Activated naive CD4-positive, alpha-beta T cell treated with Interleukin-2 at 50 U/mL for 16 hours (primary cell): ENCODE results near the gene PIK3R5.

Experiments used
- DNase-seq: peaks from one replicate; pipeline ENCODE4 v3.0.0-alpha.2; 2020

The PIK3R5 gene

GRCh38 chr17:8851600-8851999 lies 113.9 kb downstream of the PIK3R5 start:
- no peak for DNase-seq

DNA sequence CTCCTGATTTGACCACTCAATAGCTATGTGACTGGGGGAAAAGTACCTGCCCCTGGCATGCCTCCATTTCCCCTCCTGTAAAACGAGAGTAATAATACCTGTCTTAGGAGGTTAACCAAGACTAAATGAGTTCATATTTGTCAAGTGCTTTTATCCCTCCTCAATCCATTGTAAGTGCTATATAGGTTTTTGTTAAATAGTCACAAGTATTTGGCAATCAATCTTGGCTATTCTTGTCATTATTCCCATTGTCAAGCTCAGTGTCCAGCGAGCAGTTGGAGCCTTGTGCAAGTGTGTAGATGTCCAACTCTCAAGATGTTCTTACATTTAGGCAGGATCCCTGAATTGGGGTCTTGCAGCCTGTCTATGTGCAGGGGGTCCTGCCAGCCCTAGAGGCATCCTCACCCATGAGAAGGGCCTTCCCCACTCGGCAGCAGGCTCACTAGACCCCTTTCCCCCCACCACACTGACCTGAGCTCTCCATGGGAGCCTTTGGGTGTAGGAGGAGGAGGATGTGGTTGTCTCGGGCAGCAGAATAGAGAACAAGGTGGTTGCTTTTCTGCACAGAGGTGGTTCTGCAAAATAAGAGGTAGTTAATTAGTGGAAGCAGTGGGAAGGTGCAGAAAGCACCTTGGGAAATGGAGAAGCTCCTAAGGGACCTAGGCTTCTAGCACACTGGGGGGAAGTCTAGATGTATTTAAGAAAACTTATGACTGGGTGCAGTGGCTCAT lies 116.0 kb downstream of the PIK3R5 start:
- no peak for DNase-seq

GRCh38 chr17:8847891-8848290 lies 117.6 kb downstream of the PIK3R5 start:
- no peak for DNase-seq

DNA sequence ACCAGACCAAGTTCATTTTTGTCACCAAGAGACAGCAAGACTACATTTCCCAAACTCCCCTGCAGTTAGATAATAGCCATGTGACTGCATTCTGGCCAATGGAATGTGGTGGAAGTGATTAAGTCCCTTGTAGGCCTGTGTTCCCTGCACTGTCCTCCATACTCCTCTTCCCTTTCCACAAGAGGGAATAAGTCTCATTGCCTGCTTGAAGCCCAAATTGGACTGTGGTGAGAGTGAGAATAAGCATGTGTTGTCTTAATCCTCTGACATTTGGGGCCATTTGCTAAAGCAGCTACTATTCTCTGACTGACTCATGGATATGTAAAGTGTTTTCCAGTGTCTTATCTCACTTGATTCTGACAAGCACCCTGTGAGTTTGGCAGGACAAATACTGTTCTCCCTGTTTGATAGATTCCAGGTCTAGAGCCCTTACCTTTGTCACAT lies 118.7 kb downstream of the PIK3R5 start:
- DNase-seq = no peak

DNA sequence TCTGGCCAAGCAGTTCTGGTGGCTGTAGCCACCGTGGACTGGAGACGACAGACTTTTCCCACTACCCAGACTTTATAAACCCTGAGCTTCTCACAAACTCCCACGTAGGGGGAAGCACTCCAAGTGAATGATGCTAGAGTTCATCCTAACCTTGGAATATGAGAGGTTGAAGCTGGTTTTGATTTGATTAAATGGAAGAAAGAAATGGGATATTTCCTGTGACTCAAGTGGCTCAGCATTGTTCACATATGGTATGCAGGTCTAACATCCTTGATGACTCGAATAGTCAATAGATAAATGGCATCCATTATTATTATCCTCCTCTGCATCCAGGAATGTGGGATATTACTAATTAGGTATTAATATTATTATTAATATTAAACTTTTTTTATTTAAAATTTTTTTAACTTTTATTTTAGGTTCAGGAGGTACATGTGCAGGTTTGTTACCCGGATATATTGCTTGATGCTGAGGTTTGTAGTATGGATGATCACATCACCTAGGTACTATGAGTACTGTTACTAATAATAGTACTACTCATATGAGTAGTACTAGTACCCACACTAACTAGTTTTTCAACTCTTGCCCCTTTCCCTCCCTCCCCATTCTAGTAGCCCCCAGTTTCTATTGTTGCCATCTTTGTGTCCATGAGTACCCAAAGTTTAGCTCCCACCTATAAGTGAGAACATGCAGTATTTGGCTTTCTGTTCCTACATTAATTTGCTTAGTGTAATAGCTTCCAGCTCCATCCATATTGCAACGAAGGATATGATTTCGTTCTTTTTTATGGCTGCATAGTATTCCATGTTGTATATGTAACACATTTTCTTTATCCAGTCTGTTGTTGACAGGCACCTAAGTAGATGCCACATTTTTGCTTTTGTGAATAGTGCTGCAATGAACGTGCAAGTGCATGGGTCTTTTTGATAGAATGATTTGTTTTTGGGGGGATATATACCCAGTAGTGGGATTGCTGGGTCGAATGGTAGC lies 121.0 kb downstream of the PIK3R5 start:
- no peak for DNase-seq

GRCh38 chr17:8843344-8843743 lies 122.2 kb downstream of the PIK3R5 start:
- DNase-seq = no peak

- no peak for DNase-seq
Measured at GRCh38 chr17:8841844-8842243, 123.7 kb downstream of the PIK3R5 start.

DNA sequence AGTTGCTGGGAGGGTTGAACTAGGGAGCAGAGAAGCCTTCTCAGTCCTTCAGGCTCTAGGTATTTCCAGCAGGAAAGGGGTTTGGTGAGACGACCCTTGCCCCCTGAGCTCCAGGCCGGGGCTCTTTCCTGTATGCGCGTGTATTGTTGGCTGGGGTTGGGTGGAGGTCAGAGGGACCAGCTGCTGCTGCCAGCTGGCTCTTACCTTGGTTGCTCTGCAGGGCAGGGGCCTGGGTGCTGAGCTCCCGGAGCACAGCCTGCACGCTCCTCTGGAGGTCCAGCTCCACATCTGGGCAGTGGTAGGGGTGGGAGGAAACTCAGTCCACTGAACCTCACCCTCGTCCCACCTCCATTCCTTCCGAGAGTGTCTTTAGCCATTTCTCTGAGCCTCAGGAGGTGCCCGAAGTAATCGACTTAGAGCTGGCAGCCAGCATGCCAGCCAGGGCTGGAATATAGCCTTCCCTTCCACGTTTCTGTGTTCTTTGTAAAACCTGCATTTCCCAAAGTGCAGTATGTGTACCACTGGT lies 126.0 kb downstream of the PIK3R5 start:
- no peak for DNase-seq

- DNase-seq = no peak
Measured at GRCh38 chr17:8838551-8839095, 126.9 kb downstream of the PIK3R5 start.

GRCh38 chr17:8837563-8838075 lies 127.9 kb downstream of the PIK3R5 start:
- no peak for DNase-seq

- DNase-seq = no peak
Measured at GRCh38 chr17:8836821-8837562, 128.5 kb downstream of the PIK3R5 start.

DNA sequence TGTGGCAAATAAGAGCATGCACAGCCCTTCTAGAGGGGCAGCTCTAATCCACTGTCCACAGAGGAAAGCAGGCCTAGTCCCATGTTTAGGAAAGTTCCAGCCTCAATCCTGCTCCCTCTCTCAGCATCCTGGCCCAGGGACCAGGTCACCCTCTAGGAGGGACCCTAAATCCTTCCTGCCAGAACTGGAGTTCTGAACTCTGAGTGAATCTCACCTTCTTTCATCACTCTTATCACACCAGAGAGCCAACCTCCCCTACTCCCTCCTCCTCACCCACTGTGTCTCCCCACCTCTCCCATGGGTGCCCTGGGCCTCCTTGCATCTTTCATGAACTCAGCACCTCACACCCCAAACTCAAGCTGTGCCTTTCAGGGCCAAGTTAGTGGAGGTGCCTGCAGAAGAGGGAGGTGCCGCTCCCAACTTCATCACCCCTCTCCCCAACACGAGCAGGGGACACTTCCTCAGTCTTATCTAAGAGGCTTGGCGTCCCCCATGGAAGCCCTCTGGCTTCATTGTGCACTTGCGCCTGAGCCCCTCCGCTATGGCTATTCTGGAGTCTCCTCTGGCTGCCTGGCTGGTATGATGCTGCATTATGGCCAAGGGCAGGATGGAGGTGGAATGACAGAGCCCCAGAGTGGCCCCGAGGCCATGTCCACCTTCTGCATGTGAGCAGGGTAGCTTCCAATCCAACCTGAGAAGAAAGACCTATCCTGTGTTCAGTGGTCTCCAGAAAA lies 129.7 kb downstream of the PIK3R5 start:
- no peak for DNase-seq

DNA sequence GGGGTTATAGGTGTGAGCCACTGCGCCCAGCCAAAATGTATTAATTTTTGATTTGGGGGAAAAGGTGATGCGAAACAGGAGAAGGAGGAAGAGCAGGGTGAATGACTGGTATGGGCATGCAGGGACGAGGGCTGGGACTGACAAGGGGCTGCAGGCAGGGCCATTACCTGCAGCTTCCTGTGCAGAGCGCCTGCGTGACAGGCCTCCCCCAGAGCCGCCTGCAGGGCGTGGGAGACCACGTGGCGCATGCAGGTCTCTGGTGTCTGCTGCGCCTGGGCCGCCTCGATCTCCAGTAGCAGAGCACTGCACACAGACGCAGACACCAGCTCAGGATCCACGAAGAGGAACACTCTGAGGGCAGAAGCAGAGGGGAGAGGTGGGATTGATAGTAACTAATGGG lies 130.4 kb downstream of the PIK3R5 start:
- no peak for DNase-seq

GRCh38 chr17:8832711-8833352 lies 132.7 kb downstream of the PIK3R5 start:
- peak; percentile 11 for DNase-seq

GRCh38 chr17:8831234-8831849 lies 134.2 kb downstream of the PIK3R5 start:
- DNase-seq = no peak

GRCh38 chr17:8830141-8830540 lies 135.4 kb downstream of the PIK3R5 start:
- no peak for DNase-seq

GRCh38 chr17:8829036-8829941 lies 136.2 kb downstream of the PIK3R5 start:
- DNase-seq = no peak
